ENCODE data around the gene ANKRD63.

ANKRD63 gene, protein sequence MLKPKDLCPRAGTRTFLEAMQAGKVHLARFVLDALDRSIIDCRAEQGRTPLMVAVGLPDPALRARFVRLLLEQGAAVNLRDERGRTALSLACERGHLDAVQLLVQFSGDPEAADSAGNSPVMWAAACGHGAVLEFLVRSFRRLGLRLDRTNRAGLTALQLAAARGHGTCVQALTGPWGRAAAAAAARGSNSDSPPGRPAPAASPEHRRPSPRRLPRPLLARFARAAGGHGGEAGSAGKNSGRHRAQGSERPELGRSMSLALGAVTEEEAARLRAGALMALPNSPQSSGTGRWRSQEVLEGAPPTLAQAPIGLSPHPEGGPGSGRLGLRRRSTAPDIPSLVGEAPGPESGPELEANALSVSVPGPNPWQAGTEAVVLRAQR

GRCh38 chr15:40282869-40283614 is at the start of gene ANKRD63:
Gene ANKRD63 (minus strand): TSS chr15:40283064. CDS start chr15:40282586, 478 bp downstream.
- no peak for DNase-seq (ENCODE audit: low read depth)
- TF ChIP-seq CTCF (IDR thresholded peaks at IDR 0.05; ENCODE audit: control insufficient read depth, insufficient read depth, low read depth, low read length, missing control alignments) = no peak
- H3K4me3 ChIP-seq (ENCODE audit: control insufficient read depth, low read depth, low read length) = peak within 1 kb of the TSS; percentile 13

GRCh38 chr15:40332113-40332781 is 49.4 kb upstream of the ANKRD63 start:
- H3K4me3 ChIP-seq (ENCODE audit: control insufficient read depth, low read depth, low read length) = no peak overlapping the region
- no peak for DNase-seq (ENCODE audit: low read depth)
- no peak for TF ChIP-seq CTCF (IDR thresholded peaks at IDR 0.05; ENCODE audit: control insufficient read depth, insufficient read depth, low read depth, low read length, missing control alignments)

GRCh38 chr15:40331637-40332036 is 48.8 kb upstream of the ANKRD63 start:
- DNase-seq (ENCODE audit: low read depth) = no peak
- no peak overlapping the region for H3K4me3 ChIP-seq (ENCODE audit: control insufficient read depth, low read depth, low read length)
- no peak for TF ChIP-seq CTCF (IDR thresholded peaks at IDR 0.05; ENCODE audit: control insufficient read depth, insufficient read depth, low read depth, low read length, missing control alignments)

DNA sequence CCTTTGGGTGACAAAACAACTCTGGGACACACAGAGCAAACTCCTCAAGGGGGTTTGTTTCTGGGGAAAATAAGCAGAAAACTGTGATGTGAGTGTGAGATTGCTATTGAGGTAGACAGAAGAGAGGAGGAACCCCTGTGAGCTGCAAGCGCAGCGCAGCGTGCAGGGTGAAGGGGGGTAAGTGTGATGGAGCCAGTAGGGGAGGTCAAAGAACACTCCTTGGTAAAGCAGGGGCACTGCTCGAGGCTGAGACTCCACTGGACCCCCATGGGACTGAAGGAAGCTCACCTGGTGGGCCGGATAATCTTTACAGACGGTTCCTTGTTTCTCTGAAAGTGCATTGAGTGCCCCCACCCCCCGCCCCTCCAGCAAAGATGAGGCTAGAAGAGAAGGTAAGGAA is 48.2 kb upstream of the ANKRD63 start:
- no peak for DNase-seq (ENCODE audit: low read depth)
- no peak overlapping the region for H3K4me3 ChIP-seq (ENCODE audit: control insufficient read depth, low read depth, low read length)
- TF ChIP-seq CTCF (IDR thresholded peaks at IDR 0.05; ENCODE audit: control insufficient read depth, insufficient read depth, low read depth, low read length, missing control alignments) = no peak

GRCh38 chr15:40330368-40330836 is 47.5 kb upstream of the ANKRD63 start:
- no peak overlapping the region for H3K4me3 ChIP-seq (ENCODE audit: control insufficient read depth, low read depth, low read length)
- no peak for DNase-seq (ENCODE audit: low read depth)
- TF ChIP-seq CTCF (IDR thresholded peaks at IDR 0.05; ENCODE audit: control insufficient read depth, insufficient read depth, low read depth, low read length, missing control alignments) = no peak

DNA sequence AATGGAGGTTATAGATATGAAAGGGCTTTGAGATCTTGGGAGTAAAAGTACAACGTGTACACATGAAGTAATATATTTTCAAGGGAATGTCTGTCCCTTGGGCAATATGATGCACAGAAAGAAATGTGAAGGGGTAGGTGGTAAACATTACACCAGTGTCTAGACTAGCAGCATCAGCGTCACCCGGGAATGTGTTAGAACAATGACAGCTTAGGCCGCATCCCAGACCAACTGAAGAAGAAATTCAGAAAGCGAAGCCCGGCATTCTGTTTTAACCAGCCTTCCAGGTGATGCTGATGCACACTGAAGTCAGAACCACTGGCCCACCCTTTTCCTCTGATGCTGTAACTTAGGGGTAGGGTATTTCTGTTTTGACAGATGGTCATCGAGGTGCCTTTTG is 46.9 kb upstream of the ANKRD63 start:
- no peak for TF ChIP-seq CTCF (IDR thresholded peaks at IDR 0.05; ENCODE audit: control insufficient read depth, insufficient read depth, low read depth, low read length, missing control alignments)
- H3K4me3 ChIP-seq (ENCODE audit: control insufficient read depth, low read depth, low read length) = no peak overlapping the region
- DNase-seq (ENCODE audit: low read depth) = no peak

Data from AG09309 (cell line).